HUDEP-2 (cell line): ENCODE measurements around the gene GABPB1.

Experiments used
- DNase-seq, 76 experiments: peaks; one replicate each; lab custom pipeline; 2025; ENCODE audit not compliant: unreplicated experiment in 76 of 76; lab: John Stamatoyannopoulos, UW

GABPB1 gene

GRCh38 chr15:50248994-50249582 is 105.9 kb downstream of the GABPB1 start:
- no peak for DNase-seq

DNA sequence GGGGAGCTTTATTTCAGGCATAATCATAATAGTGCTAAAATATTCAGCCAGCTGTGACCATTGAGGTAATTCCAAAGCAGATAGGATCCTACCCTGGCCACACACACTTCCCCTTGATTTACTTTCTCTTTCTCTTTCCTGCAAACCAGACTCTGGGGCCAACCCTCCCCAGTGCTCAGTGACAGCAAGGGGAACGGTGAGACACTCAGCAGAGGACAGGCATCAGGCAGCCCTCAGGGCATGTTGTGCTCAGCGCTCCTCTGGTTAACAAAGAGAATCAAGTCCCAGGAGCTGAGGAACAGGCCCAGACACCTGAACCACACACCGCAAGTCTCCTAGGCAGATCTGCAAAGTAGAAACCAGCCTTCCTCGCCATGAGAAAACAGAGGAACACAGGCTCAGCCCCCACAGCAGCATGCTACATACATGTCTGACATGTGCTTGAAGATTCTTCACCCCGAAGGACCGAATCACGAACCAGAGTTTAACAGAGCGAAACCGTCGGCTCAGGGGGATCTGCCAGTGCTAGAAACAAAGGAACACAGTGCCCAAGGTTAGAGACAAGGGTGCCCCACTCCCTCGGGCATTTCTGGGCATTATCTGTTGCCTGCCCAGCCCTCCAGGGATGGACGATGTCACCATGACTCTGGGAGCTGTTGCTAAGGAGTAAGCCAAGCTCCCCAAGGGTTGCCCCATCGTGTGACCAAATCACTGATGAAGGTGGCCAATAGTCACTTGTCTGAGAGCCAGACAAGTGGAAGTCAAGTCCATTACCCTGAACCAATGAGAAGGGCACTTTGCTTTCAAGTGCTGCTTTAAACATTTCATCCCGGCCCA is 107.0 kb downstream of the GABPB1 start:
- DNase-seq: peak in 3 of 76 experiments; percentile 10 to 18 (median 16)

- no peak for DNase-seq
Observed at GRCh38 chr15:50246631-50247030, 108.4 kb downstream of the GABPB1 start.

- DNase-seq: no peak
Observed at GRCh38 chr15:50244959-50245624, 109.9 kb downstream of the GABPB1 start.

DNA sequence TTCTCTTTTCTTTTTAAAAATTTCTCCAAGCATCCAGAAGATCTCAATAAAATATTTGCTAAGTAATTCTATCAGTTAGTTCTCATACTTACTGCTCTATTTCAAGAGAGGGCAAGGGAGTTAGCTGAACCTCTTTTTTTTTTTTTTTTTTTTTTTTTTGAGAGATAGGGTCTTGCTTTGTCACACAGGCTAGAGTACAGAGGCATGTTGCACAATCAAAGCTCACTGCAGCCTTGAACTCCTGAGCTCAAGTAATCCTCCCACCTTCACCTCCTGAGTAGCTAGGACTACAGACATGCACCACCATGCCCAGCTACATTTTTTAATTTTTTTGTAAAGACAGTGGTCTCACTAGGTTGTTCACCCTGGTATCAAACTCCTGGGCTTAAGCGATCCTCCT is 110.8 kb downstream of the GABPB1 start:
- DNase-seq: no peak

DNA sequence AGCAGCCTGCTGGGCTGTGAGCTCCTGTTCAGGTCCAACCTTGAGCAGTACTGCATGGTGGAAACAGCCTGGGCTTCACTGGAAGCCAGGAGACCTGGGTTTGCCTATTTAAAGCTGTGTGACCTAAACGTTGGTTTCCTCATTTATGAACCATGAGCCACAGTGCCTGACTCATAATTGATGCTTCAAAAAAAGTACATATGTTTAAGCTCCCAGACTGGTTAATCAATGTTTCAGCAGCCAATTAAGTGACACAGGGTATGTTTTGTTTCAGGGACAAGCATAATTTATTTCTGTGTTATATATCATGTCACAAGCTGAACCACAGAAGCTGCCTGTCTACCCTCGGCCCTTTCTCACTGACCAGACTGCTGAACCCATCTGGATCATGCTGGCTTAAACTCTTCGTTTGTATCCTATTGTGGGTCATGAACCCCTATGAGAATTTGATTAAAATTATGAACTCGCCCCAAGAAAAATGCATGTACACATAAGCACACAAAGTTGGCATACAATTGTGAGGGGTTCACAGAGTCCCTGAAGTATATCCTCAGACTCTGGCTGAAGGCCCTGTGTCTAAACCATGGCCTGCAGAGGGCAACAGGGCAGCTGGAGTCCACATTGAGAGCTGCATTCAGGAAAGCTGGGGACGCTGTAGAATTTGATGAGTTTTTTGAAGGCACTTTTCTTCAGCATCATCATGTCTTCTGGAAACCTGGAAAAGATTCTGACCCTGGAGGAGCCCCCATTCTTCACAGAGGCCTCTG is 113.1 kb downstream of the GABPB1 start:
- peak in 5 of 76 experiments; percentile 4 to 39 (median 14) for DNase-seq

GRCh38 chr15:50238255-50238654 is 116.7 kb downstream of the GABPB1 start:
- no peak for DNase-seq

GRCh38 chr15:50236433-50236832 is 118.6 kb downstream of the GABPB1 start:
- no peak for DNase-seq

GRCh38 chr15:50235794-50236193 is 119.2 kb downstream of the GABPB1 start:
- no peak for DNase-seq

DNA sequence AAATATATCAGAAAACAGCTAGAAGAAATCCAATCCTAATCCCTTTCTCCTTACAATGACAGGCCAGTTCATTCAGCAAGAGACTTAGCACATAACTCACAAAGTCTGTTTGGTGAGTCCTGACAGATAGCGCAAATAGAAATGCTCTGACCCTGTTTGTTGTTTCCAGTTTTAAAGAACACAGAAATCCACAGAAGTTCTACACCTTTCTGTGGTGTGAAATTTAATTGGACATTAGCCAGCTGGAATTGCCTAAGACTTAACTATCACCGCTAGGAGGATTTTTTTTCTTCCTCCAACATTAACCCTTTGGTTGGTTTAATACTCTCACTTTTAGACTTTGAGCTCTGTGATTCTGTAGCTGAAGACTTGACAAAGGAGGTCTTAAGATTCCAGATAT is 120.2 kb downstream of the GABPB1 start:
- DNase-seq: no peak

DNA sequence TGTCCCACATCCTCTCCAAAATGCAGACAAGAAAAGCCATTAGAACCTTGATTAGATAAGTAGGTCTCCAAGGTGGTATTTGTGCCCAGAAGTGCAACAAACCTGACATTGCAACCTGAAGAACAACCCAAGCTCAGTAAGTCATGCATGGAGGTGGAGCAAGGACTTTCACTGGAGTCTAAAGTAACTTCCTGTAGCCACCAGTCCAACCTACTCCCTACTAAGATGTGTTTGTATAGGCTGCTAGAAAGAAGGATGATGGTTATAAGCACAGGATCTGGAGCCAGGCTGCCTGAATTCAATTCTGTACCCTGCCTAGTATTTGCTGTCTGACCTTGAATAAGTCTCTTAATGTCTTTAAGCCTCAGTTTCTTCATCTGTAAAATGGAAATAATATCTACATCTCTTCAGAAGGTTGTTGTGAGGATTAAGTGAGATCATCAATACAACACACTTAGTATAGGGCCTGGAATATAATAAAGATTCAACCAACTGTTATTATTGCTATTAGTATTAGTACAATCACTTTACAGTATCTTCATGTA is 121.7 kb downstream of the GABPB1 start:
- no peak for DNase-seq

DNA sequence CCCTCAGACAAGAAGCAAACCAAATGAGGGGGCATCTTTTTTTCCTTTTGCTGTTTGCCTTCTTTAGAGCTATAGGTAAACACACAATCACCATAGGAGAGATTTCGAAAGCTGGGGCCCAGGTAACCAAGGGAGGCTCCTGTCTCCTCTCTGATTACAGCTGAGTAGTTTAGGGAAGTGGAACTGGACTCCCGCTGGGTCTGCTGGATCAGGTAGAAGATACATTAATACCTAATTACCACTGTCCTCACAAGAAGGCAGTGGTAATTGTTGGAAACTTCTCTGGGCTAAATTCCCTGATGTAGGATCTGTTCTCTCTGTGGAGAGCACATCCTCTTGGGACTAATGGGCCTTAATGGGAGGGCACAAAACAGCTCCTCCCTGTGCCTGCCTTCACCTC is 122.2 kb downstream of the GABPB1 start:
- DNase-seq: no peak

DNA sequence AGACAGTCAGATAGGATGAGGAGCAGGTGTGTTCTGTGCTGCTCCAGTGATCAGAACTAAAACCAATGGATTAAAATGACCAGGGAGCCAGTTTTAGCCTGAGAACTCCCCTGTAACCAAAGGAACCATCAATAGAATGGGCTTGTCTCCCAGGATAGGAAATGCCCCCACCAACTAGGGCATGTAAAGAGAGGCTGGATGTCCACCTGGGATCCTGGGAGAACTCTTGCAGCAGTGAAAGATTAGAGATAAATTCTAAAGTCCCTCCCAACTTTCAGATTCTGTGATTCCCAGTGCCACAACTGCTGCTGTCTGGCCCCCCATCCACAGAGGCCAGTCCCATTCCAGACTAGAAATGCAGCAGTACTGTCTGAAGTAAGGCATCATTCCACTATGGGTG is 123.2 kb downstream of the GABPB1 start:
- DNase-seq: no peak

GRCh38 chr15:50229336-50229735 is 125.7 kb downstream of the GABPB1 start:
- no peak for DNase-seq

DNA sequence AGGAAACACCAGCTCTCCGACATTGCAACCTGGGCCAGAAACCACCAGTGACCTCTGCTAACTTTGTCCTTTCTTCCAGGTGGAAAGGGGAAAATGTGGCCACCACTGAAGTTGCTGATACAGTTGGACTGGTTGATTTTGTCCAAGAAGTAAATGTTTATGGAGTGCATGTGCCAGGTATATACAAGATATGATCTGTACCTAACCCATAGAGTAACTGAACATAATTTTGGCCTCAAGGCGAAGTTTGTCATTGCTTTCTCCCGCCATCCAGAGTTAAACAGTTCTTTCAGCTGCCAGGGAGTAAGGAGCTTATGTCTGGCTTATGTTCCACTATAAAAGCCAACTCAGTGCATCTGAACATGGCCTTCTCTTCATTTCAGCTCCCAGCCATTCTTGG is 126.1 kb downstream of the GABPB1 start:
- DNase-seq: no peak

DNA sequence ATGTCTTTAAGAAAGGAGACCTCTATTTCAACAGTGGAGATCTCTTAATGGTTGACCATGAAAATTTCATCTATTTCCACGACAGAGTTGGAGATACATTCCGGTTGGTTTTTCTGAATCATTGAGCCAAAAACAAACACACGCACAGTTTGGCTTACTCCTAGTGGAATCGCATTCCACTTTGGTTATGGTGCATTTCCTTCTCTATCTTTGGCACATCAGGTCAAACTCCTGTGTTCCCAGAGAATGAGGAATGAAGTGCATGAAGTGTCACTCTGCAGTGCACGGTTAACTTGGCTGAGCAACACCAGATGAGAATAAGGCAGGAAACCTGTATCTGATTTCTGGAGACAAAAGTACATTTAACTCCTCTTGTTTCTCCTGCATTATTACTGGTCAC is 127.9 kb downstream of the GABPB1 start:
- DNase-seq: no peak

DNA sequence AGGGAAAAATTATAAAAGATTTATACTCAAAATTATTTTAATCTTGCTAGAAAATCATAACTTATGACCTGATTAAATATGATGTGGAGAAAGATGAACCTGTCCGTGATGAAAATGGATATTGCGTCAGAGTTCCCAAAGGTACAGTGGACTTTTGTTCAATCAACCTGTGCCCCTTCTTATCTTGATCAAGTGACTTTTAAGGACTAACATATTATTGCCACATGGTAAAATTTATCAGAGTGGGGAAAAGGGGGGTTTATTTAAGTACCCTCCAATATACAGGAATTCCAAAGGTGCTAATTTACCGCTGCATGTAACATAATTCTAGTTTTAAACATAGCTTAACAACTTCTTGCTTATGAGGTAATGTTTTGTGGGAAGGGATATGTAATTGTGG is 129.1 kb downstream of the GABPB1 start:
- DNase-seq: no peak
